HCT116 (cell line): Measurements from ENCODE around the gene GCGR. TPM values are rescaled to one million over a fixed set of nuclear protein-coding genes. Genes with fewer than 3 reads are reported as not detected.

Experiments used
- ATAC-seq: fragments of 200-7000 bp; cut with Tn5 transposase; 2 replicates; pipeline ENCODE4 v1.9.1; 2020; ENCODE audit warnings: mild to moderate bottlenecking, moderate library complexity
- BruUV-seq: library from RNA; stranded (reverse); fragments of 400-500 nt; replicated peaks from 2 replicates; lab custom pipeline; 2021; lab: Mats Ljungman, UMichigan
- CTCF ChIA-PET: fragments of 300-600 bp; sonication (Branson Sonifier 250); formaldehyde crosslinking; loops from one replicate; lab custom pipeline; 2021; ENCODE audit warnings: antibody characterized with exemption; lab: Charles Lee
- POLR2A ChIA-PET: fragments of 300-600, 350-600 bp; sonication (Branson Sonifier 250); formaldehyde crosslinking; loops from one replicate; lab custom pipeline; 2021; ENCODE audit warnings: antibody characterized with exemption; lab: Charles Lee
- RAD21 ChIA-PET, 2 experiments: fragments of 300-600 bp; sonication (Branson Sonifier 250); formaldehyde crosslinking; loops; one replicate each; lab custom pipeline; 2023; ENCODE audit warnings: low total read pairs in 2 of 2; ENCODE audit not compliant: uncharacterized antibody in 2 of 2, unreplicated experiment in 2 of 2, low non-redundant PET in 1 of 2; lab: Charles Lee
- DNase-seq: peaks from one replicate; pipeline ENCODE4 v3.0.0-alpha.2; 2010; ENCODE audit warnings: low read depth, low spot score
- H2AFZ ChIP-seq: fragments of 200-600 bp; shearing (Covaris generic), sonication (generic); 2 replicates; pipeline ENCODE4 v1.6.1; 2017; ENCODE audit warnings: low read depth, mixed run types, mixed read lengths, antibody characterized with exemption, low read length; ENCODE audit not compliant: poor library complexity, severe bottlenecking
- H3K27ac ChIP-seq: 2 replicates; pipeline ENCODE4 v1.5.1; 2012; ENCODE audit warnings: low read depth, low read length
- H3K27me3 ChIP-seq: fragments of 200-600 bp; sonication (generic); 2 replicates; pipeline ENCODE4 v1.6.1; 2016; ENCODE audit warnings: mixed run types, low read length, mixed read lengths; ENCODE audit not compliant: insufficient read depth
- H3K36me3 ChIP-seq, 2 experiments: fragments of 200-500 bp in 1 of 2; fragments of 200-600 bp in 1 of 2; sonication (Bioruptor generic) in 1 of 2; sonication (generic) in 1 of 2; 2 replicates each; pipeline versions ENCODE4 v1.5.1 to v1.6.1; 2014 to 2016; ENCODE audit warnings: low read length in 2 of 2, inconsistent platforms in 1 of 2, mixed read lengths in 1 of 2, mixed run types in 1 of 2; ENCODE audit not compliant: insufficient read depth in 2 of 2, control insufficient read depth in 1 of 2
- H3K4me1 ChIP-seq, 2 experiments: fragments of 200-600 bp in 1 of 2; sonication (generic) in 1 of 2; 2 replicates each; pipeline versions ENCODE4 v1.5.1 to v1.6.1; 2012 to 2017; ENCODE audit warnings: low read length in 2 of 2, inconsistent platforms in 1 of 2, mild to moderate bottlenecking in 1 of 2, mixed read lengths in 1 of 2, mixed run types in 1 of 2, moderate library complexity in 1 of 2; ENCODE audit not compliant: insufficient read depth in 2 of 2, control insufficient read depth in 1 of 2
- H3K4me2 ChIP-seq: fragments of 200-600 bp; sonication (generic); 2 replicates; pipeline ENCODE4 v1.6.1; 2017; ENCODE audit warnings: mixed run types, low read length, mixed read lengths
- H3K4me3 ChIP-seq, 2 experiments: fragments of 200-600 bp in 1 of 2; sonication (generic) in 1 of 2; replicated peaks in 1 of 2; 2 replicates each; pipeline ENCODE4 v1.5.1; 2011 to 2016; ENCODE audit warnings: low read length in 2 of 2, control low read depth in 1 of 2, low read depth in 1 of 2, mild to moderate bottlenecking in 1 of 2, mixed read lengths in 1 of 2, mixed run types in 1 of 2
- H3K79me2 ChIP-seq: fragments of 200-600 bp; sonication (generic); 2 replicates; pipeline ENCODE4 v1.6.1; 2017; ENCODE audit warnings: mild to moderate bottlenecking, mixed run types, low read length, moderate library complexity, mixed read lengths; ENCODE audit not compliant: insufficient read depth
- H3K9ac ChIP-seq: fragments of 200-600 bp; sonication (generic); 2 replicates; pipeline ENCODE4 v1.6.1; 2016; ENCODE audit warnings: low read length, mixed read lengths
- H3K9me2 ChIP-seq: fragments of 200-600 bp; sonication (generic), shearing (Covaris generic); 2 replicates; pipeline ENCODE4 v1.6.1; 2017; ENCODE audit warnings: mixed run types, mild to moderate bottlenecking, moderate library complexity; ENCODE audit not compliant: insufficient read depth
- H3K9me3 ChIP-seq, 2 experiments: fragments of 200-500 bp in 1 of 2; fragments of 200-600 bp in 1 of 2; sonication (Bioruptor generic) in 1 of 2; sonication (generic) in 1 of 2; 2 replicates each; pipeline ENCODE4 v1.6.1; 2014 to 2017; ENCODE audit warnings: low read length in 2 of 2, mixed read lengths in 2 of 2, inconsistent platforms in 1 of 2, low read depth in 1 of 2, mild to moderate bottlenecking in 1 of 2, mixed run types in 1 of 2, moderate library complexity in 1 of 2; ENCODE audit not compliant: control insufficient read depth in 1 of 2, insufficient read depth in 1 of 2
- H4K20me1 ChIP-seq: fragments of 200-600 bp; sonication (generic), shearing (Covaris generic); 2 replicates; pipeline ENCODE4 v1.6.1; 2017; ENCODE audit warnings: mixed run types, mild to moderate bottlenecking, moderate library complexity; ENCODE audit not compliant: insufficient read depth
- CBX3 ChIP-seq: IDR thresholded peaks from 2 replicates; pipeline ENCODE4 v1.6.1; 2012; ENCODE audit warnings: low read depth
- CEBPB ChIP-seq: IDR thresholded peaks from 2 replicates; pipeline ENCODE4 v1.6.1; 2012; ENCODE audit warnings: low read depth
- EZH2 ChIP-seq: fragments of 200-600 bp; sonication (generic); IDR thresholded peaks from 2 replicates; pipeline ENCODE4 v1.6.1; 2017; ENCODE audit warnings: antibody characterized with exemption, mixed run types
- FOSL1 ChIP-seq: IDR thresholded peaks from 2 replicates; pipeline ENCODE4 v1.6.1; 2012; ENCODE audit warnings: low read depth
- POLR2A ChIP-seq: IDR thresholded peaks from 2 replicates; pipeline ENCODE4 v1.7.0; 2011; ENCODE audit warnings: borderline replicate concordance; ENCODE audit not compliant: insufficient read depth, insufficient read length; ENCODE audit errors: extremely low read depth
- POLR2AphosphoS5 ChIP-seq: IDR thresholded peaks from 2 replicates; pipeline ENCODE4 v1.6.1; 2011; ENCODE audit warnings: mild to moderate bottlenecking, low read depth, low read length, moderate library complexity
- SIN3A ChIP-seq: IDR thresholded peaks from 2 replicates; pipeline ENCODE4 v1.6.1; 2012; ENCODE audit warnings: low read depth
- SP1 ChIP-seq: IDR thresholded peaks from 2 replicates; pipeline ENCODE4 v1.6.1; 2012; ENCODE audit warnings: low read depth
- TCF7L2 ChIP-seq: IDR thresholded peaks from 2 replicates; pipeline ENCODE4 v1.7.0; 2011; ENCODE audit warnings: borderline replicate concordance, inconsistent platforms; ENCODE audit not compliant: insufficient read depth, insufficient read length; ENCODE audit errors: extremely low read depth
- intact Hi-C: fragments of 100-400 bp; cut with micrococcal nuclease; formaldehyde crosslinking; loops from 2 replicates; pipeline ENCODE4 v1.10.0; 2022
- total RNA-seq: library from RNA; stranded (reverse); gene quantifications from one replicate; pipeline ENCODE4 v1.2.1, GENCODE V29; 2021; ENCODE audit not compliant: unreplicated experiment
- TF ChIP-seq, protein P1 (sequence below): IDR thresholded peaks from 2 replicates; pipeline ENCODE4 v1.6.1; 2012; ENCODE audit warnings: low read depth

Gene GCGR
- total RNA-seq, 1 experiment from 2014 or later, result not detected

DNA sequence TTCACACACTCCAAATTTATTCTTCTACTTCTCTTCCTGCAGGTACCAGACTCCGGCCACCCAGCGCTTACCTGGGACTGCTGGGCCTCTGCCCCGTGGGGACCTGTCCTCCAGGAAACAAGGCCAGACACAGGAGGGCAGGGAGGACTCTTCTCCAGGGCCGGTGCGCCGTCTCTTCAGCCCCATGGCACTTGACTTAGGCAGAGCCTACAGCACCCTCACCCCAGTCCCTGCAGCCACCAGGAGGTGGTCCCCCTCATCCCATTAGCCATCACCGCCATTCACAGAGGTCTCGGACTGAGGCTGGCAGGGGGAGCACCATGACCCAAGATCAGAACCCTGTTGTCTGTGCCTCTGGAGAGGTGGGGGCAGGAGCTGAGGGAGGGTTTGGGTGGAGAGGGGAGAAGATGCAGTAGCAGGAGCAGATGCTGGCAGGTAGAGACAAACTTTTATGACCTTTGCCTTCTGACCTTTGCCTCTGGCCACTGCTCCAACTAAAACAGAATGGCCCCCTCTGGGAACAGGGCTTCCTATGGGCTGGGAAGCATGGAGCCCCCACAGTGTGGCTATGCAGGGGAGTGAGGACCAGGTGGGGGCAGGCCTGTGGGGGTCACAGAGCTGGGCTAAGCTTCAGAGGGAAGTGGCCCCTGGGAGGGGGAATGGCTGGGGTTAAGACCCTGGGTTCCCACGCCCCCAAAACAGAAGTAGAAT is 1.7 kb upstream of the GCGR start:
- Histone ChIP-seq H2AFZ (no peak overlapping the region), H3K4me1 (peaks cover 0 to 6% of the 10 kb centered on the region in 2 experiments; a peak in 2 of 4 replicates), H3K79me2 (no peaks in the 10 kb centered on the region), H3K36me3 (no peaks in the 10 kb centered on the region), H3K4me2 (no peak overlapping the region), H3K9me3 (no peaks in the 10 kb centered on the region), H3K4me3 (no peak overlapping the region), H3K27me3 (peaks cover 6% of the 10 kb centered on the region; the same call in 1 of the 2 replicates), H4K20me1 (no peaks in the 10 kb centered on the region), H3K9me2 (no peaks in the 10 kb centered on the region)
- ChIA-PET CTCF (no interaction called here), POLR2A (no interaction called here), RAD21 (no interaction called here)
- BruUV-seq, result no TSS peak
- ATAC-seq, result no peak
- intact Hi-C loops, result no loop called here
- no peak for TF ChIP-seq FOSL1
- TF ChIP-seq POLR2AphosphoS5, result no peak
- TF ChIP-seq SP1, result no peak
- no peak for TF ChIP-seq POLR2A
- TF ChIP-seq CEBPB, result no peak
- no peak for TF ChIP-seq SIN3A
- no peak for TF ChIP-seq EZH2
- no peak for TF ChIP-seq CBX3
- TF ChIP-seq TCF7L2, result no peak
- TF ChIP-seq, protein P1, sequence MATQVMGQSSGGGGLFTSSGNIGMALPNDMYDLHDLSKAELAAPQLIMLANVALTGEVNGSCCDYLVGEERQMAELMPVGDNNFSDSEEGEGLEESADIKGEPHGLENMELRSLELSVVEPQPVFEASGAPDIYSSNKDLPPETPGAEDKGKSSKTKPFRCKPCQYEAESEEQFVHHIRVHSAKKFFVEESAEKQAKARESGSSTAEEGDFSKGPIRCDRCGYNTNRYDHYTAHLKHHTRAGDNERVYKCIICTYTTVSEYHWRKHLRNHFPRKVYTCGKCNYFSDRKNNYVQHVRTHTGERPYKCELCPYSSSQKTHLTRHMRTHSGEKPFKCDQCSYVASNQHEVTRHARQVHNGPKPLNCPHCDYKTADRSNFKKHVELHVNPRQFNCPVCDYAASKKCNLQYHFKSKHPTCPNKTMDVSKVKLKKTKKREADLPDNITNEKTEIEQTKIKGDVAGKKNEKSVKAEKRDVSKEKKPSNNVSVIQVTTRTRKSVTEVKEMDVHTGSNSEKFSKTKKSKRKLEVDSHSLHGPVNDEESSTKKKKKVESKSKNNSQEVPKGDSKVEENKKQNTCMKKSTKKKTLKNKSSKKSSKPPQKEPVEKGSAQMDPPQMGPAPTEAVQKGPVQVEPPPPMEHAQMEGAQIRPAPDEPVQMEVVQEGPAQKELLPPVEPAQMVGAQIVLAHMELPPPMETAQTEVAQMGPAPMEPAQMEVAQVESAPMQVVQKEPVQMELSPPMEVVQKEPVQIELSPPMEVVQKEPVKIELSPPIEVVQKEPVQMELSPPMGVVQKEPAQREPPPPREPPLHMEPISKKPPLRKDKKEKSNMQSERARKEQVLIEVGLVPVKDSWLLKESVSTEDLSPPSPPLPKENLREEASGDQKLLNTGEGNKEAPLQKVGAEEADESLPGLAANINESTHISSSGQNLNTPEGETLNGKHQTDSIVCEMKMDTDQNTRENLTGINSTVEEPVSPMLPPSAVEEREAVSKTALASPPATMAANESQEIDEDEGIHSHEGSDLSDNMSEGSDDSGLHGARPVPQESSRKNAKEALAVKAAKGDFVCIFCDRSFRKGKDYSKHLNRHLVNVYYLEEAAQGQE, result no peak
- TF ChIP-seq, all 23 proteins: peak for 0
- DNase-seq, result no peak
- Histone ChIP-seq H3K27ac (no peak overlapping the region), H3K9ac (no peak overlapping the region)
